Upper lobe of left lung (tissue), 4 donors: ENCODE results near the gene EIF4EBP2.

Source experiments
- EP300 ChIP-seq, 4 donors: sonication (generic); formaldehyde crosslinking; IDR thresholded peaks; one replicate each; pipeline ENCODE4 v1.5.1; 2017; ENCODE audit warnings: antibody characterized with exemption in 4 of 4, control low read depth in 2 of 4
- POLR2A ChIP-seq, 4 donors: fragments of 450-650 bp; IDR thresholded peaks; one replicate each; pipeline ENCODE4 v1.5.1; 2016 to 2017; ENCODE audit warnings: antibody characterized with exemption in 4 of 4, mild to moderate bottlenecking in 2 of 4
- POLR2AphosphoS5 ChIP-seq, 2 donors: sonication (generic); formaldehyde crosslinking; IDR thresholded peaks; one replicate each; pipeline ENCODE4 v1.5.1; 2017; ENCODE audit warnings: antibody characterized with exemption in 2 of 2
- TF ChIP-seq, protein P1 (sequence below), 6 experiments: fragments of 450-650 bp in 4 of 6; fragments of 200-600 bp in 2 of 6; sonication (generic) in 2 of 6; IDR thresholded peaks; one replicate each; pipeline ENCODE4 v1.5.1; 2016 to 2019; ENCODE audit warnings: antibody characterized with exemption in 6 of 6

DNA sequence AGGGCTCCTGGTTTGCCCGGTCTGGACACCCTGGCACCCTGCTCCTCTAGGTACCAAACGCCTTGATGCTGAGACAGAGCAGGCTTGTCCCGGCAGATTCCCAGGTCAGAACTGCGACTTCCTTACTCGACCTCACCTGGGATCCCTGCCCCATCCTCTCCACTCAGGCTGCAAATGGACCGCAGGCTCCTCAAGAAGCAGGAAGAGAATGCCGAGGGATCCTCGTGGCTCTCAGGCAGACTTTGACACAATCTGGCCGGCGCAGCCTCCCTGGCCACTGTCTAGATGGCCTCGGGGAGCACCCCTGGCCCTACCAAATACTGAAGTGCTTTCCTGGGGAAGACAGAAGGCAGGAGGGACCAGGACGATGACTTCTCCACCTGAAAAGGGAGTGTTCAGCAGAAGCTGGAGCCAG is 38.0 kb downstream of the EIF4EBP2 start:
- TF ChIP-seq, protein P1, sequence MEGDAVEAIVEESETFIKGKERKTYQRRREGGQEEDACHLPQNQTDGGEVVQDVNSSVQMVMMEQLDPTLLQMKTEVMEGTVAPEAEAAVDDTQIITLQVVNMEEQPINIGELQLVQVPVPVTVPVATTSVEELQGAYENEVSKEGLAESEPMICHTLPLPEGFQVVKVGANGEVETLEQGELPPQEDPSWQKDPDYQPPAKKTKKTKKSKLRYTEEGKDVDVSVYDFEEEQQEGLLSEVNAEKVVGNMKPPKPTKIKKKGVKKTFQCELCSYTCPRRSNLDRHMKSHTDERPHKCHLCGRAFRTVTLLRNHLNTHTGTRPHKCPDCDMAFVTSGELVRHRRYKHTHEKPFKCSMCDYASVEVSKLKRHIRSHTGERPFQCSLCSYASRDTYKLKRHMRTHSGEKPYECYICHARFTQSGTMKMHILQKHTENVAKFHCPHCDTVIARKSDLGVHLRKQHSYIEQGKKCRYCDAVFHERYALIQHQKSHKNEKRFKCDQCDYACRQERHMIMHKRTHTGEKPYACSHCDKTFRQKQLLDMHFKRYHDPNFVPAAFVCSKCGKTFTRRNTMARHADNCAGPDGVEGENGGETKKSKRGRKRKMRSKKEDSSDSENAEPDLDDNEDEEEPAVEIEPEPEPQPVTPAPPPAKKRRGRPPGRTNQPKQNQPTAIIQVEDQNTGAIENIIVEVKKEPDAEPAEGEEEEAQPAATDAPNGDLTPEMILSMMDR (IDR thresholded peaks at IDR 0.05): no peak
- TF ChIP-seq POLR2AphosphoS5 (IDR thresholded peaks at IDR 0.05): no peak
- TF ChIP-seq EP300 (IDR thresholded peaks at IDR 0.05): no peak
- no peak for TF ChIP-seq POLR2A (IDR thresholded peaks at IDR 0.05)
